ENCODE measurements around the gene SPNS2. TPM values are rescaled to one million over a fixed set of nuclear protein-coding genes. Genes with fewer than 3 reads are reported as not detected.

Gene SPNS2
- total and polyA plus RNA-seq, 4 donors, result 4.0 to 9.0 (median 5.2) TPM

DNA sequence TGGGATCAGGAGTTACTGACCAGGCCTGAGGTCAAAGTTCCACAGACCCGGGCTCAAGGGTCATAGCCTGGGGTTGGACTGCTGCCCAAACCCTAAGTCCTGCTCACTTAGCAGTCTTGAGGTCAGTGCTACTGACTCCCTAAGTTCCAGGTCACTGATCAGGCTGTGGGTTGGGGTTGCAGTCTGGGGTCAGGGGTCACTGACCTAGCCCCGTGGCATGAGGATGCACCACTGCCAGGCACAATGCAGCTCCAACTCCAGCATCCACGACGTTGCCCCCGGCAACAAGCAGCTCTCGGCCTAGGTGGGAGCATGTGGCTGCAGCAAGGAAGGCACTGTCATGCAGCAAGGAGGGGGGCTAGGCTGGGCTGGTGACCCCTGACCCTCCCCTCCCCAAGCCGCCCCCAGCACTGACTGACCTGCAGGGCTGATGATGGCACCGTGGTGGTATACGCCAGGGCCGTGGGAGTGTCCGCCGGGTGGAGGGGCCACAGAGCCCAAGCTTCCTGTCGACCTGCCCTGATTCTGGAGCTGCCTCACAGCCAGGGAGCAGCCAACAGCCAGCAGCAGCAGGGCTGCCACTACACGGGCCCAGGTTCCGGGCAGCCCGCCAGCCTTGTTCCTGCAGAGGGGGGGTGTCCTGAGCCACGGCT is 60.6 kb downstream of the SPNS2 start:
- no peak overlapping the region for H3K9ac ChIP-seq (ENCODE audit: low read depth in 1 of 2, low read length in 2 of 2)
- no peak for DNase-seq (ENCODE audit: low spot score)
- no peaks in the 10 kb centered on the region for H3K9me3 ChIP-seq (ENCODE audit: control insufficient read depth in 4 of 4, low read length in 3 of 4)
- 63% methylated on average over 17 of the region's 17 CpGs for WGBS
- H3K27me3 ChIP-seq (ENCODE audit: control insufficient read depth in 4 of 4, insufficient read depth in 4 of 4, low read length in 3 of 4), result no peaks in the 10 kb centered on the region
- no peak overlapping the region for H3K27ac ChIP-seq (ENCODE audit: low read depth in 1 of 2, low read length in 2 of 2)
- H3K4me1 ChIP-seq (ENCODE audit: control insufficient read depth in 4 of 4, insufficient read depth in 4 of 4, low read length in 3 of 4), result peaks cover 2 to 17% (median 9%) of the 10 kb centered on the region in 4 donors
- H3K36me3 ChIP-seq (ENCODE audit: control insufficient read depth in 4 of 4, insufficient read depth in 3 of 4, low read depth in 1 of 4, low read length in 3 of 4), result no peaks in the 10 kb centered on the region
- TF ChIP-seq, protein P1, sequence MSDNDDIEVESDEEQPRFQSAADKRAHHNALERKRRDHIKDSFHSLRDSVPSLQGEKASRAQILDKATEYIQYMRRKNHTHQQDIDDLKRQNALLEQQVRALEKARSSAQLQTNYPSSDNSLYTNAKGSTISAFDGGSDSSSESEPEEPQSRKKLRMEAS (IDR thresholded peaks at IDR 0.05), result no peak
- TF ChIP-seq NR2F2 (IDR thresholded peaks at IDR 0.05), result peak; percentile 67
- TF ChIP-seq RXRA (IDR thresholded peaks at IDR 0.05), result peak; percentile 5 to 68
- TF ChIP-seq, protein P2, sequence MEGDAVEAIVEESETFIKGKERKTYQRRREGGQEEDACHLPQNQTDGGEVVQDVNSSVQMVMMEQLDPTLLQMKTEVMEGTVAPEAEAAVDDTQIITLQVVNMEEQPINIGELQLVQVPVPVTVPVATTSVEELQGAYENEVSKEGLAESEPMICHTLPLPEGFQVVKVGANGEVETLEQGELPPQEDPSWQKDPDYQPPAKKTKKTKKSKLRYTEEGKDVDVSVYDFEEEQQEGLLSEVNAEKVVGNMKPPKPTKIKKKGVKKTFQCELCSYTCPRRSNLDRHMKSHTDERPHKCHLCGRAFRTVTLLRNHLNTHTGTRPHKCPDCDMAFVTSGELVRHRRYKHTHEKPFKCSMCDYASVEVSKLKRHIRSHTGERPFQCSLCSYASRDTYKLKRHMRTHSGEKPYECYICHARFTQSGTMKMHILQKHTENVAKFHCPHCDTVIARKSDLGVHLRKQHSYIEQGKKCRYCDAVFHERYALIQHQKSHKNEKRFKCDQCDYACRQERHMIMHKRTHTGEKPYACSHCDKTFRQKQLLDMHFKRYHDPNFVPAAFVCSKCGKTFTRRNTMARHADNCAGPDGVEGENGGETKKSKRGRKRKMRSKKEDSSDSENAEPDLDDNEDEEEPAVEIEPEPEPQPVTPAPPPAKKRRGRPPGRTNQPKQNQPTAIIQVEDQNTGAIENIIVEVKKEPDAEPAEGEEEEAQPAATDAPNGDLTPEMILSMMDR (IDR thresholded peaks at IDR 0.05; ENCODE audit: low read depth, low read length, missing input control), result no peak
- TF ChIP-seq ATF3 (IDR thresholded peaks at IDR 0.05), result no peak
- peak; percentile 44 to 82 for TF ChIP-seq HNF4A (conservative IDR thresholded peaks at IDR 0.05)
- H3K4me3 ChIP-seq (ENCODE audit: low read depth in 1 of 3, low read length in 3 of 3), result no peak overlapping the region

GRCh38 chr17:4559966-4560365 is 61.3 kb downstream of the SPNS2 start:
- no peak overlapping the region for H3K9ac ChIP-seq (ENCODE audit: low read depth in 1 of 2, low read length in 2 of 2)
- 91% methylated on average over 5 of the region's 5 CpGs for WGBS
- H3K36me3 ChIP-seq (ENCODE audit: control insufficient read depth in 4 of 4, insufficient read depth in 3 of 4, low read depth in 1 of 4, low read length in 3 of 4), result no peaks in the 10 kb centered on the region
- no peaks in the 10 kb centered on the region for H3K9me3 ChIP-seq (ENCODE audit: control insufficient read depth in 4 of 4, low read length in 3 of 4)
- H3K27me3 ChIP-seq (ENCODE audit: control insufficient read depth in 4 of 4, insufficient read depth in 4 of 4, low read length in 3 of 4), result no peaks in the 10 kb centered on the region
- TF ChIP-seq FOXA1 (IDR thresholded peaks at IDR 0.05), result no peak
- no peak for TF ChIP-seq NR2F2 (IDR thresholded peaks at IDR 0.05)
- TF ChIP-seq, protein P1 (IDR thresholded peaks at IDR 0.05), result no peak
- TF ChIP-seq, protein P3, sequence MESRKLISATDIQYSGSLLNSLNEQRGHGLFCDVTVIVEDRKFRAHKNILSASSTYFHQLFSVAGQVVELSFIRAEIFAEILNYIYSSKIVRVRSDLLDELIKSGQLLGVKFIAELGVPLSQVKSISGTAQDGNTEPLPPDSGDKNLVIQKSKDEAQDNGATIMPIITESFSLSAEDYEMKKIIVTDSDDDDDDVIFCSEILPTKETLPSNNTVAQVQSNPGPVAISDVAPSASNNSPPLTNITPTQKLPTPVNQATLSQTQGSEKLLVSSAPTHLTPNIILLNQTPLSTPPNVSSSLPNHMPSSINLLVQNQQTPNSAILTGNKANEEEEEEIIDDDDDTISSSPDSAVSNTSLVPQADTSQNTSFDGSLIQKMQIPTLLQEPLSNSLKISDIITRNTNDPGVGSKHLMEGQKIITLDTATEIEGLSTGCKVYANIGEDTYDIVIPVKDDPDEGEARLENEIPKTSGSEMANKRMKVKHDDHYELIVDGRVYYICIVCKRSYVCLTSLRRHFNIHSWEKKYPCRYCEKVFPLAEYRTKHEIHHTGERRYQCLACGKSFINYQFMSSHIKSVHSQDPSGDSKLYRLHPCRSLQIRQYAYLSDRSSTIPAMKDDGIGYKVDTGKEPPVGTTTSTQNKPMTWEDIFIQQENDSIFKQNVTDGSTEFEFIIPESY (IDR thresholded peaks at IDR 0.05), result no peak
- TF ChIP-seq, protein P2 (IDR thresholded peaks at IDR 0.05; ENCODE audit: low read depth, low read length, missing input control), result no peak
- no peak for TF ChIP-seq HNF4A (conservative IDR thresholded peaks at IDR 0.05)
- TF ChIP-seq ATF3 (IDR thresholded peaks at IDR 0.05), result no peak
- TF ChIP-seq YY1 (IDR thresholded peaks at IDR 0.05), result no peak
- no peak for TF ChIP-seq SP1 (IDR thresholded peaks at IDR 0.05)
- TF ChIP-seq GABPA (IDR thresholded peaks at IDR 0.05 in 1 of 2, conservative IDR thresholded peaks at IDR 0.05 in 1 of 2), result no peak
- TF ChIP-seq HNF4G (IDR thresholded peaks at IDR 0.05), result no peak
- TF ChIP-seq FOXA2 (IDR thresholded peaks at IDR 0.05), result no peak
- no peak for TF ChIP-seq TAF1 (conservative IDR thresholded peaks at IDR 0.05)
- peaks cover 2 to 11% (median 5%) of the 10 kb centered on the region in 4 donors for H3K4me1 ChIP-seq (ENCODE audit: control insufficient read depth in 4 of 4, insufficient read depth in 4 of 4, low read length in 3 of 4)
- no peak overlapping the region for H3K27ac ChIP-seq (ENCODE audit: low read depth in 1 of 2, low read length in 2 of 2)
- H3K4me3 ChIP-seq (ENCODE audit: low read depth in 1 of 3, low read length in 3 of 3), result no peak overlapping the region
- no peak for DNase-seq (ENCODE audit: low spot score)

All from liver (tissue), 9 donors.